GM12875 (cell line): ENCODE measurements around the gene DHRS2.

Experiments
- H3K4me3 ChIP-seq: one replicate; pipeline ENCODE4 v1.5.1; 2011; ENCODE audit warnings: low read depth, low read length, control low read depth
- CTCF ChIP-seq: IDR thresholded peaks from 2 replicates; pipeline ENCODE4 v1.5.1; 2011; ENCODE audit warnings: low read depth, mild to moderate bottlenecking, control low read depth, inconsistent platforms, low read length, moderate library complexity, borderline replicate concordance; ENCODE audit not compliant: insufficient read depth

The DHRS2 gene

GRCh38 chr14:23639891-23640523, 3.8 kb downstream of the DHRS2 start:
- TF ChIP-seq CTCF, result no peak
- no peak overlapping the region for H3K4me3 ChIP-seq

GRCh38 chr14:23640524-23641141, 4.5 kb downstream of the DHRS2 start:
- no peak for TF ChIP-seq CTCF
- H3K4me3 ChIP-seq, result no peak overlapping the region

GRCh38 chr14:23641180-23641914, 5.2 kb downstream of the DHRS2 start:
- no peak for TF ChIP-seq CTCF
- no peak overlapping the region for H3K4me3 ChIP-seq

GRCh38 chr14:23641915-23642588, 5.9 kb downstream of the DHRS2 start:
- H3K4me3 ChIP-seq, result no peak overlapping the region
- no peak for TF ChIP-seq CTCF

- no peak for TF ChIP-seq CTCF
- H3K4me3 ChIP-seq, result no peak overlapping the region
Measured at GRCh38 chr14:23643533-23644194, 7.5 kb downstream of the DHRS2 start.

- H3K4me3 ChIP-seq, result no peak overlapping the region
- no peak for TF ChIP-seq CTCF
Measured at GRCh38 chr14:23644195-23644918, 8.2 kb downstream of the DHRS2 start.
